ENCODE data around the gene ERFL. TPM values are rescaled to one million over a fixed set of nuclear protein-coding genes. Genes with fewer than 3 reads are reported as not detected.
A peak's percentile ranks its signal among the peaks of the same experiment; 100 is the strongest.

The ERFL gene
- polyA plus RNA-seq, 1 of the 3 experiments (the other 2 are of a cell fraction), result 0.07 TPM

DNA sequence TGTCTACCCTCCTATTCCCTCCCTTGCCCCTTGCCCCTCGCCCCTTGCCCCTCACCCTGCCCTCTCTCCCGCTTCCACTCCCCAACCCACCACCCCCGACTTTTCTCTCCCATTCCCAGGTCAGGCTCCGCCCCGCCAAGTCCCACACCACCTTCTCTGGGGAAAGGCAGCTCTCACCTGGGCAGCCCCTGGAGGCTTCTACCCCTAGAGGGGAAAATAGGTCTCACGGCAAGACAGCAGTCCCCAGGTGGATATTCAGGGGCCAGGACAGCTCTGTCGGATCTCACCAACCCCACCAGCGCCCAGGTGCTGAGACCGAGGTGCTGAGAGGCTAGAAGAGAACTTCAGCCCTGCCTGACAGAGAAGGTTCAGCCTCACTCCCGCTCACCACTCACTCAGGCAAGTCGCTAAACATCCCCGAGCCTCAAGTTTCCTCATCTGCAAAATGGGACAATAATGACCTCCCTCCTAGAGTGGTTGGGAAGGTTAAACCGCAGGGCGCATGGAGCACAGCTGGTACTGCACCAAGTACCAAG is 1.4 kb upstream of the ERFL start:
- Histone ChIP-seq H3K9me2 (no peaks in the 10 kb centered on the region), H3K9ac (no peak overlapping the region), H3K4me1 (ENCODE audit: control insufficient read depth in 1 of 2, insufficient read depth in 2 of 2, low read depth in 1 of 2, low read length in 1 of 2) (peaks cover 0 to 14% of the 10 kb centered on the region in 2 experiments; a peak in 2 of 4 replicates), H2AFZ (ENCODE audit: low read depth) (no peak overlapping the region), H4K20me1 (ENCODE audit: insufficient read depth) (no peaks in the 10 kb centered on the region), H3K27me3 (ENCODE audit: insufficient read depth) (peaks cover 24% of the 10 kb centered on the region), H3F3A (replicated peaks; ENCODE audit: insufficient read depth) (no peaks in the 10 kb centered on the region), H3K9me3 (no peaks in the 10 kb centered on the region), H3K4me2 (no peak overlapping the region), H3K79me2 (ENCODE audit: insufficient read depth) (no peaks in the 10 kb centered on the region), H3K27ac (ENCODE audit: low read depth in 2 of 2, low read length in 1 of 2) (no peak overlapping the region), H3K36me3 (replicated peaks in 1 of 2; ENCODE audit: control insufficient read depth in 1 of 2, insufficient read depth in 2 of 2, low read length in 1 of 2) (no peaks in the 10 kb centered on the region), H3K4me3 (ENCODE audit: low read depth in 2 of 2, low read length in 1 of 2) (no peak overlapping the region)
- no peak for TF ChIP-seq NRF1 (IDR thresholded peaks at IDR 0.05; ENCODE audit: low read depth, low read length)
- TF ChIP-seq TAF1 (IDR thresholded peaks at IDR 0.05; ENCODE audit: borderline replicate concordance, low read depth, low read length), result no peak
- DNase-seq, result no peak
- WGBS (ENCODE audit: low lambda C conversion rate), result 81% methylated on average over 14 of the region's 14 CpGs
- ChIA-PET CTCF (interaction anchor here (0.6 to 2.3 kb wide), 4 partner anchors 25 to 57 kb away, joined by 3 to 6 read pairs (median 4); partner anchors contain the start of gene RABAC1), POLR2A (no interaction called here)

DNA sequence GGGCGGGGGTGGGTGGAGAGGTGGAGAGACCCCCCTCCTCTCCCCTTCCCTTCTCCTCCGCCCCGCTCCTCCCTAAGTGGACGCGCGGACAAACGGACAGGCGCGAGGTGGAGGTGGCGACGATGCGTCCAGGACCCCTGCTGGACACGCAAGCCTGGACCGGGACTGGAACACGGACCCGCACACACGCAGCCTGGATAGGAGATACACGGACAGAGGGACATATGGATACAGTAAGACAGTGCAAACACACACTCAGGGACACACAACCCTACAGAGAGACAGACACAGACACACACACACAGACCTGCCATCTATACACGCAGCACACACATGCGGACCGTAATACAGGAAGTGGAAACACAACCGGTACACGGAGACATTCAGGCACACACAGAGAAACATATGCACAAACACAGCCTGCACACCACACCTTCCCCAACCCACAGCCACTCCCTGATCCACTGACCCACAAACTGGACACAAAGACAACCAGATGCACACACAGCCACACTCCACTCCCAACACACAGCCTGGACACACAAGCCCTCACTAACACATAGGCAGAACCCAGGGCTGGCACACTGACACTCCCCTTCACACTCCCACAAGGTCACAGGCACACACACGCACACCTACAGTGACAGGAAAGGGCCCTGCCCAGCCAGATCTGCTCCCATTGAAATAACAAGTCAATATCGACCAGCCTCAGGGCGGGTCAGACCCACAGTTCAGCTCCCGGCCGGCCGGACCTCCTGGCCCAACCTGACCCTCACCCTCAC is 696 bp upstream of the ERFL start:
- no peak for TF ChIP-seq TCF12 (IDR thresholded peaks at IDR 0.05)
- no peak for TF ChIP-seq CHD2 (IDR thresholded peaks at IDR 0.05; ENCODE audit: low read length, partially characterized antibody)
- TF ChIP-seq, protein P1, sequence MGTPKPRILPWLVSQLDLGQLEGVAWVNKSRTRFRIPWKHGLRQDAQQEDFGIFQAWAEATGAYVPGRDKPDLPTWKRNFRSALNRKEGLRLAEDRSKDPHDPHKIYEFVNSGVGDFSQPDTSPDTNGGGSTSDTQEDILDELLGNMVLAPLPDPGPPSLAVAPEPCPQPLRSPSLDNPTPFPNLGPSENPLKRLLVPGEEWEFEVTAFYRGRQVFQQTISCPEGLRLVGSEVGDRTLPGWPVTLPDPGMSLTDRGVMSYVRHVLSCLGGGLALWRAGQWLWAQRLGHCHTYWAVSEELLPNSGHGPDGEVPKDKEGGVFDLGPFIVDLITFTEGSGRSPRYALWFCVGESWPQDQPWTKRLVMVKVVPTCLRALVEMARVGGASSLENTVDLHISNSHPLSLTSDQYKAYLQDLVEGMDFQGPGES (IDR thresholded peaks at IDR 0.05; ENCODE audit: low read depth, low read length), result no peak
- TF ChIP-seq, protein P2, sequence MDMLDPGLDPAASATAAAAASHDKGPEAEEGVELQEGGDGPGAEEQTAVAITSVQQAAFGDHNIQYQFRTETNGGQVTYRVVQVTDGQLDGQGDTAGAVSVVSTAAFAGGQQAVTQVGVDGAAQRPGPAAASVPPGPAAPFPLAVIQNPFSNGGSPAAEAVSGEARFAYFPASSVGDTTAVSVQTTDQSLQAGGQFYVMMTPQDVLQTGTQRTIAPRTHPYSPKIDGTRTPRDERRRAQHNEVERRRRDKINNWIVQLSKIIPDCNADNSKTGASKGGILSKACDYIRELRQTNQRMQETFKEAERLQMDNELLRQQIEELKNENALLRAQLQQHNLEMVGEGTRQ (IDR thresholded peaks at IDR 0.05; ENCODE audit: borderline replicate concordance, low read depth, low read length), result no peak
- no peak for TF ChIP-seq RXRA (IDR thresholded peaks at IDR 0.05; ENCODE audit: borderline replicate concordance, low read depth)
- peaks cover 24% of the 10 kb centered on the region for H3K27me3 ChIP-seq (ENCODE audit: insufficient read depth)
- no peaks in the 10 kb centered on the region for H4K20me1 ChIP-seq (ENCODE audit: insufficient read depth)
- CTCF ChIA-PET, result interaction anchor here (0.6 to 2.3 kb wide), 5 partner anchors 29 to 716 kb away, joined by 3 to 8 read pairs (median 6); partner anchors contain the start of gene RABAC1
- no peaks in the 10 kb centered on the region for H3K9me2 ChIP-seq
- no peaks in the 10 kb centered on the region for H3K79me2 ChIP-seq (ENCODE audit: insufficient read depth)
- no peaks in the 10 kb centered on the region for H3K9me3 ChIP-seq
- H3F3A ChIP-seq (replicated peaks; ENCODE audit: insufficient read depth), result no peaks in the 10 kb centered on the region
- H3K4me1 ChIP-seq (ENCODE audit: control insufficient read depth in 1 of 2, insufficient read depth in 2 of 2, low read depth in 1 of 2, low read length in 1 of 2), result peaks cover 0 to 14% of the 10 kb centered on the region in 2 experiments; a peak in 2 of 4 replicates
- no peak overlapping the region for H3K9ac ChIP-seq
- H3K4me3 ChIP-seq (ENCODE audit: low read depth in 2 of 2, low read length in 1 of 2), result no peak overlapping the region; a peak in 1 of 4 replicates
- no peak overlapping the region for H3K27ac ChIP-seq (ENCODE audit: low read depth in 2 of 2, low read length in 1 of 2)
- DNase-seq, result no peak
- 29% methylated on average over 29 of the region's 29 CpGs for WGBS (ENCODE audit: low lambda C conversion rate)
- H3K36me3 ChIP-seq (replicated peaks in 1 of 2; ENCODE audit: control insufficient read depth in 1 of 2, insufficient read depth in 2 of 2, low read length in 1 of 2), result no peaks in the 10 kb centered on the region
- H3K4me2 ChIP-seq, result peak overlapping the region; percentile 93
- no peak overlapping the region for H2AFZ ChIP-seq (ENCODE audit: low read depth)
- POLR2A ChIA-PET, result no interaction called here
